GM21447 (cell line): ENCODE measurements around the gene GIMAP8.
"Not testable (repeated sequence)": the region's sequence is repeated elsewhere in the genome, so short reads cannot be mapped to it uniquely, and the experiment has no call there.

Experiments
- ATAC-seq: cut with Tn5 transposase; IDR thresholded peaks from one replicate; pipeline ENCODE4 v1.9.1; 2021; ENCODE audit not compliant: unreplicated experiment

Gene GIMAP8

GRCh38 chr7:150463461-150463860 is 13.0 kb downstream of the GIMAP8 start:
- no peak for ATAC-seq

GRCh38 chr7:150464962-150465361 is 14.5 kb downstream of the GIMAP8 start:
- ATAC-seq: no peak

GRCh38 chr7:150465414-150465813 is 15.0 kb downstream of the GIMAP8 start:
- ATAC-seq: no peak

GRCh38 chr7:150466477-150466876 is 16.0 kb downstream of the GIMAP8 start:
- ATAC-seq: no peak

GRCh38 chr7:150468241-150468640 is 17.8 kb downstream of the GIMAP8 start:
- ATAC-seq: no peak

GRCh38 chr7:150471886-150472285 is 21.5 kb downstream of the GIMAP8 start:
- no peak for ATAC-seq

GRCh38 chr7:150473902-150474301 is 23.5 kb downstream of the GIMAP8 start:
- no peak for ATAC-seq

GRCh38 chr7:150476285-150476684 is 25.9 kb downstream of the GIMAP8 start:
- ATAC-seq: no peak

GRCh38 chr7:150476819-150477631 is 26.6 kb downstream of the GIMAP8 start:
- ATAC-seq: no peak

GRCh38 chr7:150479023-150479716 is 28.7 kb downstream of the GIMAP8 start:
- ATAC-seq: no peak

GRCh38 chr7:150481186-150481920 is 30.9 kb downstream of the GIMAP8 start:
- ATAC-seq: no peak

GRCh38 chr7:150481922-150482321 is 31.5 kb downstream of the GIMAP8 start:
- no peak for ATAC-seq

GRCh38 chr7:150483514-150483913 is 33.1 kb downstream of the GIMAP8 start:
- ATAC-seq: not testable (repeated sequence)

GRCh38 chr7:150484071-150484470 is 33.6 kb downstream of the GIMAP8 start:
- not testable (repeated sequence) for ATAC-seq

- no peak for ATAC-seq
Observed at GRCh38 chr7:150487625-150488024, 37.2 kb downstream of the GIMAP8 start.

GRCh38 chr7:150489782-150490181 is 39.4 kb downstream of the GIMAP8 start:
- ATAC-seq: no peak

GRCh38 chr7:150493442-150493841 is 43.0 kb downstream of the GIMAP8 start:
- not testable (repeated sequence) for ATAC-seq

GRCh38 chr7:150502519-150502918 is 52.1 kb downstream of the GIMAP8 start:
- no peak for ATAC-seq

- ATAC-seq: no peak
Observed at GRCh38 chr7:150503155-150503554, 52.7 kb downstream of the GIMAP8 start.

- ATAC-seq: no peak
Observed at GRCh38 chr7:150503581-150503980, 53.2 kb downstream of the GIMAP8 start.

- no peak for ATAC-seq
Observed at GRCh38 chr7:150507947-150508602, 57.6 kb downstream of the GIMAP8 start.
